ENCODE results near the gene MOSMO.

DNA sequence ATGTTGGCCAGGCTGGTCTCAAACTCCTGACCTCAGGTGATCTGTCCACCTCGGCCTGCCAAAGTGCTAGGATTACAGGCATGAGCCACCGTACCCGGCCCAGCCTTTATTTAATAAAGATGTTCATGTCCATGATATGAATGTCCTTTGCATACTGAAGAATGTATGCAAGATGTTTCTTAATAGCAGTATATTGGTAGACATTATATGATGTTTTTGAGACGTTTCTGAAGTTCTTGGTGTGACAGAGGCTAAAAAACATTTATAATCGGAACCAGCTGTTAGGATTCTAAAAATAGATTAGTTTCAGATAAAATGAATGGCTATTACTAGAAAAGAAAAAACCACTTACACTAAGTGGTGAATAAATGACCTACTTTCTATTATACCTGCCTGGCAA lies 18.8 kb upstream of the MOSMO start:
- TF ChIP-seq CEBPB (IDR thresholded peaks at IDR 0.05; ENCODE audit: low read depth) = no peak
- TF ChIP-seq, protein P1, sequence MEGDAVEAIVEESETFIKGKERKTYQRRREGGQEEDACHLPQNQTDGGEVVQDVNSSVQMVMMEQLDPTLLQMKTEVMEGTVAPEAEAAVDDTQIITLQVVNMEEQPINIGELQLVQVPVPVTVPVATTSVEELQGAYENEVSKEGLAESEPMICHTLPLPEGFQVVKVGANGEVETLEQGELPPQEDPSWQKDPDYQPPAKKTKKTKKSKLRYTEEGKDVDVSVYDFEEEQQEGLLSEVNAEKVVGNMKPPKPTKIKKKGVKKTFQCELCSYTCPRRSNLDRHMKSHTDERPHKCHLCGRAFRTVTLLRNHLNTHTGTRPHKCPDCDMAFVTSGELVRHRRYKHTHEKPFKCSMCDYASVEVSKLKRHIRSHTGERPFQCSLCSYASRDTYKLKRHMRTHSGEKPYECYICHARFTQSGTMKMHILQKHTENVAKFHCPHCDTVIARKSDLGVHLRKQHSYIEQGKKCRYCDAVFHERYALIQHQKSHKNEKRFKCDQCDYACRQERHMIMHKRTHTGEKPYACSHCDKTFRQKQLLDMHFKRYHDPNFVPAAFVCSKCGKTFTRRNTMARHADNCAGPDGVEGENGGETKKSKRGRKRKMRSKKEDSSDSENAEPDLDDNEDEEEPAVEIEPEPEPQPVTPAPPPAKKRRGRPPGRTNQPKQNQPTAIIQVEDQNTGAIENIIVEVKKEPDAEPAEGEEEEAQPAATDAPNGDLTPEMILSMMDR (IDR thresholded peaks at IDR 0.05 in 2 of 3, conservative IDR thresholded peaks at IDR 0.05 in 1 of 3; ENCODE audit: borderline replicate concordance in 1 of 3, insufficient read depth in 1 of 3, low read depth in 2 of 3, low read length in 2 of 3) = no peak
- no peak for TF ChIP-seq MAX (IDR thresholded peaks at IDR 0.05)
- TF ChIP-seq EZH2phosphoT487 (IDR thresholded peaks at IDR 0.05; ENCODE audit: borderline replicate concordance) = no peak
- no peak for TF ChIP-seq REST (IDR thresholded peaks at IDR 0.05; ENCODE audit: low read depth)
- no peak for TF ChIP-seq SIN3A (IDR thresholded peaks at IDR 0.05; ENCODE audit: low read depth)
- TF ChIP-seq TCF7L2 (IDR thresholded peaks at IDR 0.05; ENCODE audit: borderline replicate concordance, extremely low read depth, insufficient read depth, insufficient read length) = no peak
- TF ChIP-seq, protein P2, sequence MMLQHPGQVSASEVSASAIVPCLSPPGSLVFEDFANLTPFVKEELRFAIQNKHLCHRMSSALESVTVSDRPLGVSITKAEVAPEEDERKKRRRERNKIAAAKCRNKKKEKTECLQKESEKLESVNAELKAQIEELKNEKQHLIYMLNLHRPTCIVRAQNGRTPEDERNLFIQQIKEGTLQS (IDR thresholded peaks at IDR 0.05) = no peak
